ENCODE measurements around the gene KRT7. TPM values are rescaled to one million over a fixed set of nuclear protein-coding genes. Genes with fewer than 3 reads are reported as not detected.

Gene KRT7
- total RNA-seq, 1 donor from 2014 or later, result not detected

DNA sequence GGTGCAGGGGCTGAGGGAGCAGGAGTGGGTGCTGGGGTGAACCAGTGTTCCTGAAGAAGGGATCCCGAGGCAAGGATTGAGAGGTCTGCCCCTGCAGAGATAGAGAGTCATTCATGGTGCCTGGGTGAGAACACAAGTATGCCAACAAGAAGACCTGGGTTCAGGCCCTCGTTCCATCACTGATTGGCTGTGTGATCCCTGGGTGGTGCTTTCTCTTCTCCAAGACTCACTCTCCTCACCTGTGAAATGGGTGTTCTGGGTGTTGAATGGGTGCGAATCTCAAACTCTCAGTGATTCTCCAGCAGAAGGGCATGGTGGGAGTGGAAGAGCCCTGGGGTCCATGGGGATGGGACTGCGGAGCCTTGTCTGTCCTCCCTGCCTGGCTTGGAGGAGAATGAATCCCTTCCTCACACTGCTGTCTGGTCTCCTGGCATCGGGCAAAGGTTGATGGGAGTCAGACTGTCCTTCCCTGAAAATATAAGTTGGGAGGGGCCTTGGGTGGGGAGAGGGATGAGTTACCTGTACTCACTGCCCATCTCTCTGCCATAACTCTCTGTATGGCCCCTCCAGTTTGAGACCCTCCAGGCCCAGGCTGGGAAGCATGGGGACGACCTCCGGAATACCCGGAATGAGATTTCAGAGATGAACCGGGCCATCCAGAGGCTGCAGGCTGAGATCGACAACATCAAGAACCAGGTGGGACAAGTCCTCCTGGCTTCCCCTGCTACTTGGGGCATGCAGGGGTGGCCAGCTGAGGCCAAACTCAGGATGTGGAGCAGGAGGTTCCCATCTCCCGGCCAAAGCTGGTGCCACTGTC, 9.6 kb downstream of the KRT7 start:
- peak overlapping the region in 1 of 3 donors; percentile 25 for H3K9ac ChIP-seq (ENCODE audit: low read depth in 1 of 3, low read length in 3 of 3)
- no peaks in the 10 kb centered on the region for H3K9me3 ChIP-seq (ENCODE audit: control insufficient read depth in 3 of 3, low read length in 3 of 3)
- no peak overlapping the region for H3K4me3 ChIP-seq (ENCODE audit: low read length in 3 of 3)
- H3K36me3 ChIP-seq (ENCODE audit: control insufficient read depth in 3 of 3, insufficient read depth in 3 of 3, low read length in 3 of 3), result no peaks in the 10 kb centered on the region
- H3K4me1 ChIP-seq (ENCODE audit: control insufficient read depth in 3 of 3, insufficient read depth in 3 of 3, low read length in 3 of 3), result peaks cover 30 to 43% (median 42%) of the 10 kb centered on the region in 3 donors
- H3K27me3 ChIP-seq (ENCODE audit: control insufficient read depth in 3 of 3, insufficient read depth in 3 of 3, low read length in 3 of 3), result peaks cover 0 to 3% (median 0%) of the 10 kb centered on the region in 3 donors
- no peak overlapping the region for H3K27ac ChIP-seq (ENCODE audit: low read depth, low read length)

DNA sequence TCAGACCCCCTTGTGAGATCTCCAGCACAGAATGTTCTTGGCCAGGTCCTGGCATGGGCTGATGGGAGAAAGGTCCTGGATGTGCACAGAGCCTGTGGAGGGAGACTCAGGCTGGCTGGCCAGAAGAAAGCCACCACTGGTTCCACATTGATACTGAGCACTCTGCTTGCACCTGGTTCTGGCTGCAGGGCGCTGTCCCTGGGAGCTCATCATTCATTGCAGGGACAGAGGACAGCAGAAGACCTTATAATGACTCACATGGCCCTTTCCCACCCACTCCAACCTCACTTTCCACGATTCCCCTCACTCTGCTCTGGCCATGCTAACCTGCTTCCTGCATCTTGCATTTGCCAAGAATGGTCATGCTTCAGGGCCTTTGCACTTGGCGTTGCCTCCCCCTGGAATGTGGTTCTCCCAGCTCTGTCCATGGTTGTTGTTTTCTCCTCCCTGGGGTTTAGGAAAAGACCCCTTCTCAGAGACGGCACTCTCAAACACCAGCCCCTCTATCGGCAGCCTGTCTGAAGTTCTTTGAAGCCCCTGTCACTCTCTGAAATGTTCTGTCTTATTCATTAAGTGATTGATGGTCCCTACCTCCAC, 10.3 kb downstream of the KRT7 start:
- no peak overlapping the region for H3K4me3 ChIP-seq (ENCODE audit: low read length in 3 of 3)
- H3K9ac ChIP-seq (ENCODE audit: low read depth in 1 of 3, low read length in 3 of 3), result peak overlapping the region in 1 of 3 donors; percentile 25
- no peaks in the 10 kb centered on the region for H3K9me3 ChIP-seq (ENCODE audit: control insufficient read depth in 3 of 3, low read length in 3 of 3)
- H3K36me3 ChIP-seq (ENCODE audit: control insufficient read depth in 3 of 3, insufficient read depth in 3 of 3, low read length in 3 of 3), result no peaks in the 10 kb centered on the region
- H3K27ac ChIP-seq (ENCODE audit: low read depth, low read length), result no peak overlapping the region
- peaks cover 35 to 49% (median 49%) of the 10 kb centered on the region in 3 donors for H3K4me1 ChIP-seq (ENCODE audit: control insufficient read depth in 3 of 3, insufficient read depth in 3 of 3, low read length in 3 of 3)
- peaks cover 0 to 3% (median 0%) of the 10 kb centered on the region in 3 donors for H3K27me3 ChIP-seq (ENCODE audit: control insufficient read depth in 3 of 3, insufficient read depth in 3 of 3, low read length in 3 of 3)

DNA sequence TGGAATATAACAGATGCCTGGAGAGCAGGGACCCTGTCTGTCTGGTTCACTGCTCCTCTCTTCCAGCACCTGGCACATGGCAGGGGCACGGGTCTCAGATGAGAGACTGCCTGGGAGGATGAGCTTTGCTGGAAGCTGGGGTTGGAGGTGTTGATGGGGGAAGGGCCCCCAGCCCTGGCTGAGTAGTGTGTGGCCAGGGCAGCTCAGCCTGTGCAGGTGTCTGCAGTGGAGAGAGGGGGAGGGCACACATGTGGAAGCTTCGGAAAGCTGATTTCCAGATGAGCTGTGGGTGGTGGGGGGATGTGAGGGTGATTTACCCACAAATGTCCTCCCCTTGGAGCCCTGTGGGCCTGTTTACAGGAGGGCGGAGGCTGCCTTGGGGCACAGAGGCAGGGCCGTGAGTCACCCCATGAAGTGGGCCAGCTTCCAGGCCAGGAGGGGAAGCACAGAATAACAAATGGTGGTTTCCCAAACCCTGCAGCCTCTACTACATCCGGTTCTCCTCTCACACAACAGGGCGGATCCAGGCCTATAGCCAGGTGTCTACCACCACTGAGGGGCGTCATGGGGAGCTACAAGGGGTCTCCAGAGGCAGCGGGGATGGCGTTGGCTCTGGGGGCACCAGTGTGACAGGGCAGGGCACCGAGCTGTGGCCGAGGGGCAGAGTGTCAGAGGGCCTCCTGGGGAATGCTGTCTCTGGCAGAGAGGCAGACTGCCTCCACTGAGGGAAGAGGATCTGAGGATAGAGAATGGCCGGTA, 11.0 kb downstream of the KRT7 start:
- peaks cover 39 to 56% (median 56%) of the 10 kb centered on the region in 3 donors for H3K4me1 ChIP-seq (ENCODE audit: control insufficient read depth in 3 of 3, insufficient read depth in 3 of 3, low read length in 3 of 3)
- H3K9me3 ChIP-seq (ENCODE audit: control insufficient read depth in 3 of 3, low read length in 3 of 3), result no peaks in the 10 kb centered on the region
- peaks cover 0 to 3% (median 0%) of the 10 kb centered on the region in 3 donors for H3K27me3 ChIP-seq (ENCODE audit: control insufficient read depth in 3 of 3, insufficient read depth in 3 of 3, low read length in 3 of 3)
- peak overlapping the region in 1 of 3 donors; percentile 54 for H3K9ac ChIP-seq (ENCODE audit: low read depth in 1 of 3, low read length in 3 of 3)
- H3K36me3 ChIP-seq (ENCODE audit: control insufficient read depth in 3 of 3, insufficient read depth in 3 of 3, low read length in 3 of 3), result no peaks in the 10 kb centered on the region
- no peak overlapping the region for H3K4me3 ChIP-seq (ENCODE audit: low read length in 3 of 3)
- H3K27ac ChIP-seq (ENCODE audit: low read depth, low read length), result peak overlapping the region; percentile 44

DNA sequence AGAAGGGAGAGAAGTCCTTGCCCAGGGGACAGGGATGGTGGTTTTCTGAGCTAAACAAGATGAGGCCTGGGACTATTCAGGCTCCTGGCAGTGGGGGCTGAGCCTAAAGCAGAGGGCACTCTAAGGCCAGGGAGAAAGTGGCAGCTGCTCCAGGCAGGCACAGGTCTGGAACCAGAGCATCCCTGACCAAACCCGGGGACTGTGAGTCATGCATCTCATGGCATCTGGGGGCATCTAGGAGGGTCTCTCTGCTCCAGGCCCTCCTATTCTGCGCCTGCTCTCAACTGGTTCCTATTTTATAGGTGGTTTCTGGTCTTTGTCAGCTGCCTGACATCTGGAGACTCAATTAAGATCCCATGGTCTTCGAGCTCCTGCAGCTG, 11.6 kb downstream of the KRT7 start:
- Histone ChIP-seq H3K27ac (ENCODE audit: low read depth, low read length) (peak overlapping the region; percentile 44), H3K4me1 (ENCODE audit: control insufficient read depth in 3 of 3, insufficient read depth in 3 of 3, low read length in 3 of 3) (peaks cover 45 to 62% (median 61%) of the 10 kb centered on the region in 3 donors), H3K9me3 (ENCODE audit: control insufficient read depth in 3 of 3, low read length in 3 of 3) (no peaks in the 10 kb centered on the region), H3K27me3 (ENCODE audit: control insufficient read depth in 3 of 3, insufficient read depth in 3 of 3, low read length in 3 of 3) (peaks cover 0 to 3% (median 0%) of the 10 kb centered on the region in 3 donors), H3K36me3 (ENCODE audit: control insufficient read depth in 3 of 3, insufficient read depth in 3 of 3, low read length in 3 of 3) (no peaks in the 10 kb centered on the region), H3K9ac (ENCODE audit: low read depth in 1 of 3, low read length in 3 of 3) (peak overlapping the region in 1 of 3 donors; percentile 54), H3K4me3 (ENCODE audit: low read length in 3 of 3) (no peak overlapping the region)

DNA sequence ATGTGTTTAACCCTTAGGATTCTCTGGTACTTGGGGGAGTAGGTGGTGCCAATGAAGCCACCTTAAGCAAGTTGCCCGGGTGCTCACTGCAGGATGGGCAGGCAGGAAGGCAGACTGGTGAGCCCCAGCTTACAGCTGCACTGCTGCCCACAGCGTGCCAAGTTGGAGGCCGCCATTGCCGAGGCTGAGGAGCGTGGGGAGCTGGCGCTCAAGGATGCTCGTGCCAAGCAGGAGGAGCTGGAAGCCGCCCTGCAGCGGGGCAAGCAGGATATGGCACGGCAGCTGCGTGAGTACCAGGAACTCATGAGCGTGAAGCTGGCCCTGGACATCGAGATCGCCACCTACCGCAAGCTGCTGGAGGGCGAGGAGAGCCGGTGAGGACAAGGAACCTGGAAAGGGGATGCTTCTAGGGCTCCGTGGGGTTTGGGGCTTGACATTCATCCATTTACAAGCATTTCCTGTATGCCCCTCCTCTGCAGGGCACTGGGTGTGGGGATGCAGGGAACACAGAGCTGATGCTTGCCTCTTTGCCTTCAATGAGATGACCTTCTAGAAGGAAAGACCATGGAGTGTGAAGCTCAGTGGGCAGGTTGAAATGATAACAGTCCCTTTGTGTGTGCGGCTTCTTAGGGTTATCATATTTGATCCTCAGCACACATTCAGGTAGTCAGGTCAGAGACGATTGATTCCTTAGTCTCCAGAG, 12.4 kb downstream of the KRT7 start:
- Histone ChIP-seq H3K9me3 (ENCODE audit: control insufficient read depth in 3 of 3, low read length in 3 of 3) (no peaks in the 10 kb centered on the region), H3K4me3 (ENCODE audit: low read length in 3 of 3) (no peak overlapping the region), H3K4me1 (ENCODE audit: control insufficient read depth in 3 of 3, insufficient read depth in 3 of 3, low read length in 3 of 3) (peaks cover 46 to 66% (median 64%) of the 10 kb centered on the region in 3 donors), H3K9ac (ENCODE audit: low read depth in 1 of 3, low read length in 3 of 3) (no peak overlapping the region), H3K27ac (ENCODE audit: low read depth, low read length) (no peak overlapping the region), H3K36me3 (ENCODE audit: control insufficient read depth in 3 of 3, insufficient read depth in 3 of 3, low read length in 3 of 3) (no peaks in the 10 kb centered on the region), H3K27me3 (ENCODE audit: control insufficient read depth in 3 of 3, insufficient read depth in 3 of 3, low read length in 3 of 3) (peaks cover 0 to 7% (median 0%) of the 10 kb centered on the region in 3 donors)

DNA sequence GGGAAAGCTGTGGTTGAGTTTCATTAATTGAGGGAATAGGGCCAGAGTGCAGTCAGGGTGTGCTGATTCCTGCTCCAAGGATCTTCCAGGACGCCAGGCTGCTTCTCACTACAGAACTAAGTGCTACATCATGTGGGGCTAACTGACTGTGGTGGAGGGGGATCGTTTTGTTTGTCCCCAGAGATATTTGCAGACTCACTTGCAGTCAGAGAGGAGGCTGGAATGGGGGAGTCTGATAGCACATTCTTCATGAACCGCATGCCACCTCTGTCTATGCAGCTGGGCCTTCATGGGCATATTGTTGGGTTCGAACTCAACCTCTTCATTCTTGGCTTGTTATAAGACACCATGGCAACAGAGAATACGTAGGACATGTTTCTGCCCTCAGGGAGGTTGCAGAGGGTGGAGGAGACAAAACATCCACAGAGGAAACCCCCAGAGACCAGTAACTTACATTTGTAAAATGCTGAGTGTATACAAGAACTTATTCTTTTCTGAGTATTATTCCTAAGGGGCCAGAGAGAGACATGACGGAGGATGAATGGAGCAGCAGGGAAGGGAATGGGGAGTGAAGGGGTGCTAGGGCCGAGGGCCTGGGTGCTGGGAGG, 13.0 kb downstream of the KRT7 start:
- H3K27ac ChIP-seq (ENCODE audit: low read depth, low read length), result no peak overlapping the region
- no peaks in the 10 kb centered on the region for H3K36me3 ChIP-seq (ENCODE audit: control insufficient read depth in 3 of 3, insufficient read depth in 3 of 3, low read length in 3 of 3)
- H3K4me3 ChIP-seq (ENCODE audit: low read length in 3 of 3), result no peak overlapping the region
- peak overlapping the region in 1 of 3 donors; percentile 14 for H3K9ac ChIP-seq (ENCODE audit: low read depth in 1 of 3, low read length in 3 of 3)
- peaks cover 0 to 10% (median 0%) of the 10 kb centered on the region in 3 donors for H3K27me3 ChIP-seq (ENCODE audit: control insufficient read depth in 3 of 3, insufficient read depth in 3 of 3, low read length in 3 of 3)
- no peaks in the 10 kb centered on the region for H3K9me3 ChIP-seq (ENCODE audit: control insufficient read depth in 3 of 3, low read length in 3 of 3)
- peaks cover 46 to 66% (median 64%) of the 10 kb centered on the region in 3 donors for H3K4me1 ChIP-seq (ENCODE audit: control insufficient read depth in 3 of 3, insufficient read depth in 3 of 3, low read length in 3 of 3)

DNA sequence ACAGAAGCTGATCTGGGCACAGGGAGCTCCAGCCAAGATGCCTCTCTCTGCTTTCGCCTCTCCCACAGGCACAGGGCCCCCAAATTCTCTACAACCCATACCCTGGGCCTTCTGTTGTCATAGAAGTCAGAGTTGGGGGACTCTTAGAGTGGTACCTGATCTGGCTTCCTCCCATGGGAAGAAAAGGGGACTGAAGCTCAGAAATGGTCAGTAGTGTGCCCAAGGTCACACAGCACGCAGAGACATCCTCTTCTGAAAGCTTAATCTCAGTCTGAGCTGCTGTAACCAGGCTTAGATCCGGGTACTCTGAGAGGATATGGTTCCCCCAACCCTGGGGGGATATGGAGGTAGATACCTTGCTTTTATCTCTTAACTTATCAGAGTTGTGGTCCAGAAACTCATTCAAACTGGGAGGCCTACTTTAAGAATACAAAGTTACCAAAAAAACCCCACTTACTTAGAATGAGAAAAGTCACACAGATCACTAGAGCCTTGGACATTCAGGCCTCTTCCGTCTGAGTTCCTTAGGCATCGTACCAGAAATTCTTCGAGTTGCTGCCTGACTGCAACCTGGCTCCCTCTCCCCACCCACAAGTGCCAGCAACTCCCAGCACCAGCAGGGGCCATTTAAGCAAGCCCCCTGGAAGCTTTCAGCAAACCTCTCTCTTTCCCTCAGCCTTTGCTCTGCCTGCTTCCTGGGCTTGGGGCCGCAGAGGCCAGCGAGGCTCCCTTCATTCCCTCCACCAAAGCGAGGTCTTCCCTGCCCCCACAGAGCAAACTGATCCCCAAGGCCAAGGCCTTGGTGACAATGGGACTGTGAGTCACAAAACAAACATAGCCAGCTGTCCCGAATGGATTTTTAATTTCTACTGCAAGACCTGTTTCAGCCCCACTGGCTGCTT, 13.9 kb downstream of the KRT7 start:
- H3K4me3 ChIP-seq (ENCODE audit: low read length in 3 of 3), result no peak overlapping the region
- no peaks in the 10 kb centered on the region for H3K9me3 ChIP-seq (ENCODE audit: control insufficient read depth in 3 of 3, low read length in 3 of 3)
- H3K27ac ChIP-seq (ENCODE audit: low read depth, low read length), result peak overlapping the region; percentile 56
- H3K36me3 ChIP-seq (ENCODE audit: control insufficient read depth in 3 of 3, insufficient read depth in 3 of 3, low read length in 3 of 3), result no peaks in the 10 kb centered on the region
- peak overlapping the region; percentile 14 to 74 (median 14) for H3K9ac ChIP-seq (ENCODE audit: low read depth in 1 of 3, low read length in 3 of 3)
- H3K4me1 ChIP-seq (ENCODE audit: control insufficient read depth in 3 of 3, insufficient read depth in 3 of 3, low read length in 3 of 3), result peaks cover 46 to 66% (median 64%) of the 10 kb centered on the region in 3 donors
- H3K27me3 ChIP-seq (ENCODE audit: control insufficient read depth in 3 of 3, insufficient read depth in 3 of 3, low read length in 3 of 3), result peaks cover 0 to 10% (median 0%) of the 10 kb centered on the region in 3 donors

DNA sequence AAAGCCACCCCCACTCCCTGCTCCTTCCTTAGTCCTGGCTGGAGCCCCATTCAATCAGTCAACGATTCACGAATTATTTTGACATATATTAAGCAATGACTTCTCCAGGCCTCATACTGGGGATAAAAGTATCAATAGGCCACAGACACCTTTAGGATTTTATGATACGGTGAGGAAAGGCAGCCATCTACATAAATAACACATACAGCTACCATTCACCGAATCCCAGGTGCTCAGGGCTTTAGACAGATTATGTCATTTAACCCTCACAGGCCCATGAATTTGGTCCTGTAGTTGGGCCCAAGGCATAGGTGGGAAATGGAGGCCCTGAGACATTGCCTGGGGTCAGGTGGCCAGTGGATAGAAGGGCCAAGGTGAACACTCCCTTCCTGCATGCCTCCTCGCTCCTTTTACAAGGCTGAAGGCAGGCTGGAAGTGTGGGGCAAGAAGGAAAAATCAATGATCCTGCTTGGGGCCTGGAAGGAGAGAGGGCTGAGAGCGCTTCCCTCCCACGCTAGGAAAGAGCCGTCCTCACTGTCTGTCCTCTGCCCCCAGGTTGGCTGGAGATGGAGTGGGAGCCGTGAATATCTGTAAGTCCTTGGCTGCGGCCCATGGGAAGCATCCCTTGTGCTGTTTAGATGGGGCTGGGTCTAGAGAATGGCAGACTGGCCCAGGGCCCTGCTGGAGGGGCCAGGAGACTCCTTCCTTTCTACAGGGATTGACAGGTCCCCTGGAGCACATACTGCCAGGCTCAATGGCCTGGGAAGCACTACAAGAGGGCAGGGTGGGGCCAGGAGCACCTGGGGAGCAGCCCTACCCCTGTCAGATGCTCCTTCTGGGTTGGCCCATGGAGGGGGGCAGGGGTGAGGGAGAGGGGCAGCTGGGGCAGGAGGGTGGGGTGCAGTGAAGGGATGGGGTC, 14.8 kb downstream of the KRT7 start:
- peak overlapping the region in 2 of 3 donors; percentile 14 to 74 for H3K9ac ChIP-seq (ENCODE audit: low read depth in 1 of 3, low read length in 3 of 3)
- no peaks in the 10 kb centered on the region for H3K9me3 ChIP-seq (ENCODE audit: control insufficient read depth in 3 of 3, low read length in 3 of 3)
- H3K4me3 ChIP-seq (ENCODE audit: low read length in 3 of 3), result no peak overlapping the region
- H3K27me3 ChIP-seq (ENCODE audit: control insufficient read depth in 3 of 3, insufficient read depth in 3 of 3, low read length in 3 of 3), result peaks cover 0 to 7% (median 0%) of the 10 kb centered on the region in 3 donors
- H3K4me1 ChIP-seq (ENCODE audit: control insufficient read depth in 3 of 3, insufficient read depth in 3 of 3, low read length in 3 of 3), result peaks cover 46 to 66% (median 64%) of the 10 kb centered on the region in 3 donors
- H3K36me3 ChIP-seq (ENCODE audit: control insufficient read depth in 3 of 3, insufficient read depth in 3 of 3, low read length in 3 of 3), result no peaks in the 10 kb centered on the region
- H3K27ac ChIP-seq (ENCODE audit: low read depth, low read length), result peak overlapping the region; percentile 56
